Mammary epithelial cell (primary cell): ENCODE data around the gene LTF.

Source experiments
- EZH2 ChIP-seq: IDR thresholded peaks from 2 replicates; pipeline ENCODE4 v1.6.1; 2012; ENCODE audit warnings: low read length, inconsistent platforms, borderline replicate concordance
- TF ChIP-seq, protein P1 (sequence below), 2 donors: IDR thresholded peaks in 1 of 2; conservative IDR thresholded peaks in 1 of 2; 2 replicates each; pipeline ENCODE4 v1.5.1; 2011 to 2012; ENCODE audit warnings: inconsistent platforms in 2 of 2, low read length in 2 of 2, mild to moderate bottlenecking in 2 of 2, control low read depth in 1 of 2, low read depth in 1 of 2; ENCODE audit not compliant: insufficient read depth in 1 of 2; ENCODE audit errors: extremely low read depth in 1 of 2

- TF ChIP-seq, protein P1, sequence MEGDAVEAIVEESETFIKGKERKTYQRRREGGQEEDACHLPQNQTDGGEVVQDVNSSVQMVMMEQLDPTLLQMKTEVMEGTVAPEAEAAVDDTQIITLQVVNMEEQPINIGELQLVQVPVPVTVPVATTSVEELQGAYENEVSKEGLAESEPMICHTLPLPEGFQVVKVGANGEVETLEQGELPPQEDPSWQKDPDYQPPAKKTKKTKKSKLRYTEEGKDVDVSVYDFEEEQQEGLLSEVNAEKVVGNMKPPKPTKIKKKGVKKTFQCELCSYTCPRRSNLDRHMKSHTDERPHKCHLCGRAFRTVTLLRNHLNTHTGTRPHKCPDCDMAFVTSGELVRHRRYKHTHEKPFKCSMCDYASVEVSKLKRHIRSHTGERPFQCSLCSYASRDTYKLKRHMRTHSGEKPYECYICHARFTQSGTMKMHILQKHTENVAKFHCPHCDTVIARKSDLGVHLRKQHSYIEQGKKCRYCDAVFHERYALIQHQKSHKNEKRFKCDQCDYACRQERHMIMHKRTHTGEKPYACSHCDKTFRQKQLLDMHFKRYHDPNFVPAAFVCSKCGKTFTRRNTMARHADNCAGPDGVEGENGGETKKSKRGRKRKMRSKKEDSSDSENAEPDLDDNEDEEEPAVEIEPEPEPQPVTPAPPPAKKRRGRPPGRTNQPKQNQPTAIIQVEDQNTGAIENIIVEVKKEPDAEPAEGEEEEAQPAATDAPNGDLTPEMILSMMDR (conservative IDR thresholded peaks at IDR 0.05 in 1 of 2, IDR thresholded peaks at IDR 0.05 in 1 of 2; ENCODE audit: extremely low read depth in 1 of 2, insufficient read depth in 1 of 2, low read depth in 1 of 2, low read length in 2 of 2), result no peak
- TF ChIP-seq EZH2, result no peak
Observed at GRCh38 chr3:46470831-46471230, 6.1 kb upstream of the LTF start.
